ENCODE results near the gene ELL2. TPM values are rescaled to one million over a fixed set of nuclear protein-coding genes. Genes with fewer than 3 reads are reported as not detected.
A peak's percentile ranks its signal among the peaks of the same experiment; 100 is the strongest.

Gene ELL2
- total and polyA plus RNA-seq, 2 of the 13 experiments (the other 11 are each of a cell fraction or from before 2014, with no cell fraction given) = 78.9 to 97.1 TPM

DNA sequence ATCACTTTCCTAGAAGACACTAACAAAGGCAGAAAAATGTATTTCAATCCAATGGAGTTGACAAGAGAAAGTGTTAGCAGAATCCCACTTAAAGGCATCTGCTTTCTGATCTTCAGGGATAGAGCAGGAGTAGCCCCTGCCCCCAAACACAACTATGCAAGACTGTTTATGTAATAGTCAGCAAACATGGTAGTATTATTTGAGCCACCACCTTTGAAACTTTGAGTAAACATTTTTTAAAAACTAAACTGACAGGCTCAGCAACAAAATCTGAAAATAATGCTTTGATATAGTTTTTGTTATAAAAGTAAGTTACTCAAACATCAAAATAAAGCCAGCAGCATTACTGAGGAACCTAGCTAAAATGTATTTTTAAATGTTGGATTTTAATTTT lies 4.8 kb downstream of the ELL2 start (continued):
- TF ChIP-seq, protein P1, sequence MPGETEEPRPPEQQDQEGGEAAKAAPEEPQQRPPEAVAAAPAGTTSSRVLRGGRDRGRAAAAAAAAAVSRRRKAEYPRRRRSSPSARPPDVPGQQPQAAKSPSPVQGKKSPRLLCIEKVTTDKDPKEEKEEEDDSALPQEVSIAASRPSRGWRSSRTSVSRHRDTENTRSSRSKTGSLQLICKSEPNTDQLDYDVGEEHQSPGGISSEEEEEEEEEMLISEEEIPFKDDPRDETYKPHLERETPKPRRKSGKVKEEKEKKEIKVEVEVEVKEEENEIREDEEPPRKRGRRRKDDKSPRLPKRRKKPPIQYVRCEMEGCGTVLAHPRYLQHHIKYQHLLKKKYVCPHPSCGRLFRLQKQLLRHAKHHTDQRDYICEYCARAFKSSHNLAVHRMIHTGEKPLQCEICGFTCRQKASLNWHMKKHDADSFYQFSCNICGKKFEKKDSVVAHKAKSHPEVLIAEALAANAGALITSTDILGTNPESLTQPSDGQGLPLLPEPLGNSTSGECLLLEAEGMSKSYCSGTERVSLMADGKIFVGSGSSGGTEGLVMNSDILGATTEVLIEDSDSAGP (CRISPR knock-in tag; IDR thresholded peaks at IDR 0.05; ENCODE audit: borderline replicate concordance) = no peak
- TF ChIP-seq STAT5B (CRISPR knock-in tag; IDR thresholded peaks at IDR 0.05) (no peak), ZNF546 (CRISPR knock-in tag; conservative IDR thresholded peaks at IDR 0.05) (no peak), ZBTB7B (CRISPR knock-in tag; IDR thresholded peaks at IDR 0.05) (no peak), ZFP37 (CRISPR knock-in tag; IDR thresholded peaks at IDR 0.05; ENCODE audit: borderline replicate concordance) (no peak), JARID2 (CRISPR knock-in tag; IDR thresholded peaks at IDR 0.05; ENCODE audit: insufficient replicate concordance) (no peak), RNF2 (conservative IDR thresholded peaks at IDR 0.05; ENCODE audit: low read depth) (no peak), XBP1 (CRISPR knock-in tag; IDR thresholded peaks at IDR 0.05) (no peak), ZNF337 (CRISPR knock-in tag; IDR thresholded peaks at IDR 0.05; ENCODE audit: borderline replicate concordance, low read depth) (no peak), KLF16 (CRISPR knock-in tag; IDR thresholded peaks at IDR 0.05) (peak in 1 of 2 experiments; percentile 47; a peak in 1 of 4 replicates), FOXK2 (IDR thresholded peaks at IDR 0.05) (no peak), ARNT (IDR thresholded peaks at IDR 0.05) (no peak), ZNF367 (CRISPR knock-in tag; IDR thresholded peaks at IDR 0.05; ENCODE audit: borderline replicate concordance) (no peak), SIN3A (IDR thresholded peaks at IDR 0.05; ENCODE audit: borderline replicate concordance, low read depth, low read length) (no peak), RELA (CRISPR knock-in tag; IDR thresholded peaks at IDR 0.05) (no peak), ARID2 (CRISPR knock-in tag; IDR thresholded peaks at IDR 0.05; ENCODE audit: borderline replicate concordance) (no peak), ZNF12 (CRISPR knock-in tag; IDR thresholded peaks at IDR 0.05) (no peak), AKAP8 (CRISPR knock-in tag; IDR thresholded peaks at IDR 0.05) (no peak), ZNF24 (IDR thresholded peaks at IDR 0.05) (no peak), ZKSCAN5 (CRISPR knock-in tag; IDR thresholded peaks at IDR 0.05) (no peak), NFE2L2 (IDR thresholded peaks at IDR 0.05; ENCODE audit: low read length) (no peak), ZSCAN12 (CRISPR knock-in tag; IDR thresholded peaks at IDR 0.05) (no peak)
- TF ChIP-seq, protein P2, sequence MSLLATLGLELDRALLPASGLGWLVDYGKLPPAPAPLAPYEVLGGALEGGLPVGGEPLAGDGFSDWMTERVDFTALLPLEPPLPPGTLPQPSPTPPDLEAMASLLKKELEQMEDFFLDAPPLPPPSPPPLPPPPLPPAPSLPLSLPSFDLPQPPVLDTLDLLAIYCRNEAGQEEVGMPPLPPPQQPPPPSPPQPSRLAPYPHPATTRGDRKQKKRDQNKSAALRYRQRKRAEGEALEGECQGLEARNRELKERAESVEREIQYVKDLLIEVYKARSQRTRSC (CRISPR knock-in tag; IDR thresholded peaks at IDR 0.05; ENCODE audit: low read depth) = no peak
- TF ChIP-seq, protein P3, sequence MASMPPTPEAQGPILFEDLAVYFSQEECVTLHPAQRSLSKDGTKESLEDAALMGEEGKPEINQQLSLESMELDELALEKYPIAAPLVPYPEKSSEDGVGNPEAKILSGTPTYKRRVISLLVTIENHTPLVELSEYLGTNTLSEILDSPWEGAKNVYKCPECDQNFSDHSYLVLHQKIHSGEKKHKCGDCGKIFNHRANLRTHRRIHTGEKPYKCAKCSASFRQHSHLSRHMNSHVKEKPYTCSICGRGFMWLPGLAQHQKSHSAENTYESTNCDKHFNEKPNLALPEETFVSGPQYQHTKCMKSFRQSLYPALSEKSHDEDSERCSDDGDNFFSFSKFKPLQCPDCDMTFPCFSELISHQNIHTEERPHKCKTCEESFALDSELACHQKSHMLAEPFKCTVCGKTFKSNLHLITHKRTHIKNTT (CRISPR knock-in tag; IDR thresholded peaks at IDR 0.05) = no peak
- TF ChIP-seq, protein P4, sequence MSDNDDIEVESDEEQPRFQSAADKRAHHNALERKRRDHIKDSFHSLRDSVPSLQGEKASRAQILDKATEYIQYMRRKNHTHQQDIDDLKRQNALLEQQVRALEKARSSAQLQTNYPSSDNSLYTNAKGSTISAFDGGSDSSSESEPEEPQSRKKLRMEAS (IDR thresholded peaks at IDR 0.05) = no peak
- TF ChIP-seq, protein P5, sequence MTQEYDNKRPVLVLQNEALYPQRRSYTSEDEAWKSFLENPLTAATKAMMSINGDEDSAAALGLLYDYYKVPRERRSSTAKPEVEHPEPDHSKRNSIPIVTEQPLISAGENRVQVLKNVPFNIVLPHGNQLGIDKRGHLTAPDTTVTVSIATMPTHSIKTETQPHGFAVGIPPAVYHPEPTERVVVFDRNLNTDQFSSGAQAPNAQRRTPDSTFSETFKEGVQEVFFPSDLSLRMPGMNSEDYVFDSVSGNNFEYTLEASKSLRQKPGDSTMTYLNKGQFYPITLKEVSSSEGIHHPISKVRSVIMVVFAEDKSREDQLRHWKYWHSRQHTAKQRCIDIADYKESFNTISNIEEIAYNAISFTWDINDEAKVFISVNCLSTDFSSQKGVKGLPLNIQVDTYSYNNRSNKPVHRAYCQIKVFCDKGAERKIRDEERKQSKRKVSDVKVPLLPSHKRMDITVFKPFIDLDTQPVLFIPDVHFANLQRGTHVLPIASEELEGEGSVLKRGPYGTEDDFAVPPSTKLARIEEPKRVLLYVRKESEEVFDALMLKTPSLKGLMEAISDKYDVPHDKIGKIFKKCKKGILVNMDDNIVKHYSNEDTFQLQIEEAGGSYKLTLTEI (CRISPR knock-in tag; conservative IDR thresholded peaks at IDR 0.05) = no peak
- TF ChIP-seq, protein P6, sequence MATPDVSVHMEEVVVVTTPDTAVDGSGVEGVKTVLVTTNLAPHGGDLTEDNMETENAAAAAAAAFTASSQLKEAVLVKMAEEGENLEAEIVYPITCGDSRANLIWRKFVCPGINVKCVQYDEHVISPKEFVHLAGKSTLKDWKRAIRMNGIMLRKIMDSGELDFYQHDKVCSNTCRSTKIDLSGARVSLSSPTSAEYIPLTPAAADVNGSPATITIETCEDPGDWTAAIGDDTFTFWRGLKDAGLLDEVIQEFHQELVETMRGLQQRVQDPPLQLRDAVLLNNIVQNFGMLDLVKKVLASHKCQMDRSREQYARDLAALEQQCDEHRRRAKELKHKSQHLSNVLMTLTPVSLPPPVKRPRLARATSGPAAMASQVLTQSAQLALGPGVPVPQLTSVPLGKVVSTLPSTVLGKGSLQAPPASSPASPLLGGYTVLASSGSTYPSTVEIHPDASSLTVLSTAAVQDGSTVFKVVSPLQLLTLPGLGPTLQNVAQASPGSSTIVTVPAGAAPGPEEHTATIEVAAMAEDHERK (CRISPR knock-in tag; IDR thresholded peaks at IDR 0.05; ENCODE audit: low read depth) = no peak

Data from HepG2 (cell line).